ENCODE data around the gene LPP.

DNA sequence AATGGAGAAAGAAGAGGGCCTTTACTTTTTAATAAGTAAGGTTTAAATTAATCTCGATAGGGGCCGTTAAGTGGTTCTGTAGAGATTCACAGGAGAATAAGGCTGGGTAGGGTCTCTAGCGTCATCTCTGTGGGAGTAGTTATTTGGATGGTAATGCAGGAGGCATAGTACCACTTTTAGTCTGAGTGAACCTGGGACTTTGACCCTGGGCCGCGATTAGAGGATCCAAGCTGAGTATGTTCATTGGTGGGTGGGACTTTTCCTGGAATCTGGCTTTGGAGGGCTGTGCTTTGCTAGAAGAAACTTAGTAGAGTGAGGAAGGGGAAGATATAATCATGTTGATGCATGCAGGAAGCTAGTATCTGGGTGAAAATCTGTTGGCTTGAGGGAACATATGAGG, 4.0 kb downstream of the LPP start:
- TF ChIP-seq, protein P1, sequence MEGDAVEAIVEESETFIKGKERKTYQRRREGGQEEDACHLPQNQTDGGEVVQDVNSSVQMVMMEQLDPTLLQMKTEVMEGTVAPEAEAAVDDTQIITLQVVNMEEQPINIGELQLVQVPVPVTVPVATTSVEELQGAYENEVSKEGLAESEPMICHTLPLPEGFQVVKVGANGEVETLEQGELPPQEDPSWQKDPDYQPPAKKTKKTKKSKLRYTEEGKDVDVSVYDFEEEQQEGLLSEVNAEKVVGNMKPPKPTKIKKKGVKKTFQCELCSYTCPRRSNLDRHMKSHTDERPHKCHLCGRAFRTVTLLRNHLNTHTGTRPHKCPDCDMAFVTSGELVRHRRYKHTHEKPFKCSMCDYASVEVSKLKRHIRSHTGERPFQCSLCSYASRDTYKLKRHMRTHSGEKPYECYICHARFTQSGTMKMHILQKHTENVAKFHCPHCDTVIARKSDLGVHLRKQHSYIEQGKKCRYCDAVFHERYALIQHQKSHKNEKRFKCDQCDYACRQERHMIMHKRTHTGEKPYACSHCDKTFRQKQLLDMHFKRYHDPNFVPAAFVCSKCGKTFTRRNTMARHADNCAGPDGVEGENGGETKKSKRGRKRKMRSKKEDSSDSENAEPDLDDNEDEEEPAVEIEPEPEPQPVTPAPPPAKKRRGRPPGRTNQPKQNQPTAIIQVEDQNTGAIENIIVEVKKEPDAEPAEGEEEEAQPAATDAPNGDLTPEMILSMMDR (IDR thresholded peaks at IDR 0.05; ENCODE audit: insufficient read depth, low read depth, low read length): no peak
- TF ChIP-seq EZH2 (IDR thresholded peaks at IDR 0.05; ENCODE audit: insufficient read depth, low read length): no peak
